Astrocyte (in vitro differentiated cells and primary cell): Measurements from ENCODE around the gene C10orf120.

Source experiments
- EZH2 ChIP-seq: IDR thresholded peaks from 2 replicates; pipeline ENCODE4 v1.6.1; 2012; ENCODE audit warnings: mild to moderate bottlenecking, low read length, inconsistent platforms; ENCODE audit not compliant: insufficient read depth
- TF ChIP-seq, protein P1 (sequence below): IDR thresholded peaks from 2 replicates; pipeline ENCODE4 v1.5.1; 2011; ENCODE audit warnings: low read depth, mild to moderate bottlenecking, inconsistent platforms, low read length, moderate library complexity; ENCODE audit not compliant: insufficient read depth

DNA sequence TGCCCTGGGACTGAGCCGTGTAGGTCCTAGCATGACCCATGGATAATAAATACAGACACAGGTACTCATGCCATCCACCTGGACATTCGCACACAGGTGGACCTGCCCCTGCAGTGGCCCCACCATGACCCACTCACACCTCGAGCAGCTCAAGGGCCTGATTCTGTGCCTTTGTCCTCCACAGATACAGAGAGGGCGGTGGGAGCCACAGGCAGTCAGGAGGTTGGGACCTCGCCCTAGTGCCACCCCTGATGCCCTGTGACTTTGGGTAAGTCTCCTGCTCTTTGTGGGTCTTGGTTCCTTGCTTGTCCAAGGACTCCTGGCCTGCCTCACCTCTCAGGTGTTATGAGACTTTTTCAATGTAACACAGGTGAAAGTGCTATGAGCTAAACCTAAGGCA, 42.9 kb downstream of the C10orf120 start:
- TF ChIP-seq, protein P1, sequence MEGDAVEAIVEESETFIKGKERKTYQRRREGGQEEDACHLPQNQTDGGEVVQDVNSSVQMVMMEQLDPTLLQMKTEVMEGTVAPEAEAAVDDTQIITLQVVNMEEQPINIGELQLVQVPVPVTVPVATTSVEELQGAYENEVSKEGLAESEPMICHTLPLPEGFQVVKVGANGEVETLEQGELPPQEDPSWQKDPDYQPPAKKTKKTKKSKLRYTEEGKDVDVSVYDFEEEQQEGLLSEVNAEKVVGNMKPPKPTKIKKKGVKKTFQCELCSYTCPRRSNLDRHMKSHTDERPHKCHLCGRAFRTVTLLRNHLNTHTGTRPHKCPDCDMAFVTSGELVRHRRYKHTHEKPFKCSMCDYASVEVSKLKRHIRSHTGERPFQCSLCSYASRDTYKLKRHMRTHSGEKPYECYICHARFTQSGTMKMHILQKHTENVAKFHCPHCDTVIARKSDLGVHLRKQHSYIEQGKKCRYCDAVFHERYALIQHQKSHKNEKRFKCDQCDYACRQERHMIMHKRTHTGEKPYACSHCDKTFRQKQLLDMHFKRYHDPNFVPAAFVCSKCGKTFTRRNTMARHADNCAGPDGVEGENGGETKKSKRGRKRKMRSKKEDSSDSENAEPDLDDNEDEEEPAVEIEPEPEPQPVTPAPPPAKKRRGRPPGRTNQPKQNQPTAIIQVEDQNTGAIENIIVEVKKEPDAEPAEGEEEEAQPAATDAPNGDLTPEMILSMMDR = no peak
- no peak for TF ChIP-seq EZH2
